AG04449 (cell line): ENCODE results near the gene ENOX2.

Experiments used
- CTCF ChIA-PET: fragments of 350-600 bp; formaldehyde crosslinking; extraction: SDS; loops from one replicate; lab custom pipeline; 2021; ENCODE audit warnings: antibody characterized with exemption; lab: Yijun Ruan, JAX
- POLR2A ChIA-PET: fragments of 400-600, 350-600 bp; formaldehyde crosslinking; extraction: SDS; loops from one replicate; lab custom pipeline; 2020; ENCODE audit warnings: antibody characterized with exemption, inconsistent platforms; lab: Yijun Ruan, JAX
- DNase-seq: peaks from one replicate; pipeline ENCODE4 v3.0.0-alpha.2; 2010; ENCODE audit warnings: low read depth, low spot score
- H3K4me3 ChIP-seq: 2 replicates; pipeline ENCODE4 v1.5.1; 2011; ENCODE audit warnings: low read depth, mild to moderate bottlenecking, control low read depth, low read length
- CTCF ChIP-seq: IDR thresholded peaks from one replicate; pipeline ENCODE4 v1.5.1; 2011; ENCODE audit warnings: mild to moderate bottlenecking, moderate library complexity, low read length, control low read depth, inconsistent platforms; ENCODE audit not compliant: insufficient read depth; ENCODE audit errors: missing control alignments

The ENOX2 gene

GRCh38 chrX:130775849-130776248 is 127.2 kb downstream of the ENOX2 start:
- no peak for DNase-seq
- no peak for TF ChIP-seq CTCF
- ChIA-PET CTCF (no interaction called here), POLR2A (no interaction called here)
- H3K4me3 ChIP-seq, result no peak overlapping the region

GRCh38 chrX:130772776-130773143 is 130.2 kb downstream of the ENOX2 start:
- ChIA-PET POLR2A (no interaction called here), CTCF (interaction anchor here (1.7 kb wide), 1 partner anchor 144 kb away, joined by 5 read pairs; no protein-coding TSS in a partner anchor)
- TF ChIP-seq CTCF, result no peak
- no peak for DNase-seq
- H3K4me3 ChIP-seq, result no peak overlapping the region

GRCh38 chrX:130772105-130772775 is 130.8 kb downstream of the ENOX2 start:
- CTCF ChIA-PET, result interaction anchor here (1.7 kb wide), 1 partner anchor 145 kb away, joined by 5 read pairs; no protein-coding TSS in a partner anchor
- DNase-seq, result peak; percentile 19

GRCh38 chrX:130771648-130772047 is 131.4 kb downstream of the ENOX2 start:
- no peak for DNase-seq
- H3K4me3 ChIP-seq, result no peak overlapping the region
- TF ChIP-seq CTCF, result no peak
- POLR2A ChIA-PET, result no interaction called here
- CTCF ChIA-PET, result interaction anchor here (1.7 kb wide), 1 partner anchor 145 kb away, joined by 5 read pairs; no protein-coding TSS in a partner anchor

More at GRCh38 chrX:130772105-130772775, 130.8 kb downstream of the ENOX2 start:
- H3K4me3 ChIP-seq, result no peak overlapping the region
- POLR2A ChIA-PET, result no interaction called here
- TF ChIP-seq CTCF, result no peak

- POLR2A ChIA-PET, result no interaction called here
- no peak for DNase-seq
- H3K4me3 ChIP-seq, result no peak overlapping the region
- CTCF ChIA-PET, result interaction anchor here (1.7 kb wide), 1 partner anchor 146 kb away, joined by 5 read pairs; no protein-coding TSS in a partner anchor
- no peak for TF ChIP-seq CTCF
Observed at GRCh38 chrX:130771230-130771629, 131.8 kb downstream of the ENOX2 start.

GRCh38 chrX:130770615-130771014 is 132.4 kb downstream of the ENOX2 start:
- CTCF ChIA-PET, result no interaction called here
- TF ChIP-seq CTCF, result no peak
- peak; percentile 31 for DNase-seq
- POLR2A ChIA-PET, result no interaction called here
- no peak overlapping the region for H3K4me3 ChIP-seq
